Brain microvascular endothelial cell (primary cell): ENCODE measurements around the gene DLGAP4.

Source experiments
- DNase-seq: peaks from one replicate; pipeline ENCODE4 v3.0.0-alpha.2; 2020
- H3K27ac ChIP-seq: fragments of 250-450 bp; sonication (Bioruptor Pico); 2 replicates; pipeline ENCODE4 v1.5.1; 2020; ENCODE audit warnings: mild to moderate bottlenecking, moderate library complexity
- H3K27me3 ChIP-seq: fragments of 250-450 bp; sonication (Bioruptor Pico); replicated peaks from 2 replicates; pipeline ENCODE4 v1.5.1; 2020; ENCODE audit warnings: mild to moderate bottlenecking
- H3K36me3 ChIP-seq: fragments of 250-450 bp; sonication (Bioruptor Pico); replicated peaks from 2 replicates; pipeline ENCODE4 v1.5.1; 2020; ENCODE audit warnings: mild to moderate bottlenecking
- H3K4me3 ChIP-seq: 2 replicates; pipeline ENCODE4 v1.5.1; 2011; ENCODE audit warnings: low read depth, mild to moderate bottlenecking, control low read depth, low read length, moderate library complexity
- in situ Hi-C: cut with HindIII; loops from 2 replicates; pipeline ENCODE4 v1.10.0; 2017; ENCODE audit warnings: low sequenced_read_pairs, low pct_ligation_motif_present
- TF ChIP-seq, protein P1 (sequence below): IDR thresholded peaks from 2 replicates; pipeline ENCODE4 v1.5.1; 2011; ENCODE audit warnings: low read depth, mild to moderate bottlenecking, moderate library complexity, low read length, control low read depth, inconsistent platforms; ENCODE audit errors: missing control alignments

Gene DLGAP4

GRCh38 chr20:36446557-36446956 is 140.4 kb downstream of the DLGAP4 start:
- H3K4me3 ChIP-seq: no peak overlapping the region
- TF ChIP-seq, protein P1, sequence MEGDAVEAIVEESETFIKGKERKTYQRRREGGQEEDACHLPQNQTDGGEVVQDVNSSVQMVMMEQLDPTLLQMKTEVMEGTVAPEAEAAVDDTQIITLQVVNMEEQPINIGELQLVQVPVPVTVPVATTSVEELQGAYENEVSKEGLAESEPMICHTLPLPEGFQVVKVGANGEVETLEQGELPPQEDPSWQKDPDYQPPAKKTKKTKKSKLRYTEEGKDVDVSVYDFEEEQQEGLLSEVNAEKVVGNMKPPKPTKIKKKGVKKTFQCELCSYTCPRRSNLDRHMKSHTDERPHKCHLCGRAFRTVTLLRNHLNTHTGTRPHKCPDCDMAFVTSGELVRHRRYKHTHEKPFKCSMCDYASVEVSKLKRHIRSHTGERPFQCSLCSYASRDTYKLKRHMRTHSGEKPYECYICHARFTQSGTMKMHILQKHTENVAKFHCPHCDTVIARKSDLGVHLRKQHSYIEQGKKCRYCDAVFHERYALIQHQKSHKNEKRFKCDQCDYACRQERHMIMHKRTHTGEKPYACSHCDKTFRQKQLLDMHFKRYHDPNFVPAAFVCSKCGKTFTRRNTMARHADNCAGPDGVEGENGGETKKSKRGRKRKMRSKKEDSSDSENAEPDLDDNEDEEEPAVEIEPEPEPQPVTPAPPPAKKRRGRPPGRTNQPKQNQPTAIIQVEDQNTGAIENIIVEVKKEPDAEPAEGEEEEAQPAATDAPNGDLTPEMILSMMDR: no peak
- no peak overlapping the region for H3K27ac ChIP-seq
- DNase-seq: no peak
- H3K36me3 ChIP-seq: no peaks in the 10 kb centered on the region
- H3K27me3 ChIP-seq: no peaks in the 10 kb centered on the region
- in situ Hi-C loops: no loop called here

GRCh38 chr20:36447101-36447500 is 141.0 kb downstream of the DLGAP4 start:
- H3K27me3 ChIP-seq: no peaks in the 10 kb centered on the region
- no peak overlapping the region for H3K4me3 ChIP-seq
- no peak for DNase-seq
- H3K27ac ChIP-seq: no peak overlapping the region
- TF ChIP-seq, protein P1: no peak
- H3K36me3 ChIP-seq: no peaks in the 10 kb centered on the region
- in situ Hi-C loops: no loop called here

- no peaks in the 10 kb centered on the region for H3K36me3 ChIP-seq
- no peak overlapping the region for H3K4me3 ChIP-seq
- DNase-seq: no peak
- TF ChIP-seq, protein P1: no peak
- H3K27me3 ChIP-seq: no peaks in the 10 kb centered on the region
- no peak overlapping the region for H3K27ac ChIP-seq
- in situ Hi-C loops: no loop called here
Measured at GRCh38 chr20:36449663-36450062, 143.5 kb downstream of the DLGAP4 start.

DNA sequence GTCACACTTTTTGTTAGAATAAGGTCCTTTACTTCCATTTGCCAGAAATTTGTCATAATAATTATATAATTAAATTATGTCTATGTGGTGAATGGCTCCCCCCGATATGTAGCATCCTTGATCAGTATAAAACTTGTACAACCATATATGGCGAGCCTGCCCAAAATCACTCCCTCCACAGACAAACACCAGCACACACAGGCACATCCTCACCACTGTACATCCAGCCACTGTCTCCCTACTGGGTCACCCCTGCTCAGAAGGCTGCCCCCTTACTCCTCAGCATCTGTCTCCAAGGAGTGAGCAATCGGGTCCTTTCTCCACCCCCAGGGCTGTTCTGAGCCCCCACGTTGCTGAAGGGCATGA is 148.2 kb downstream of the DLGAP4 start:
- no peak overlapping the region for H3K4me3 ChIP-seq
- in situ Hi-C loops: no loop called here
- DNase-seq: no peak
- TF ChIP-seq, protein P1: no peak
- H3K27me3 ChIP-seq: no peaks in the 10 kb centered on the region
- no peaks in the 10 kb centered on the region for H3K36me3 ChIP-seq
- no peak overlapping the region for H3K27ac ChIP-seq

DNA sequence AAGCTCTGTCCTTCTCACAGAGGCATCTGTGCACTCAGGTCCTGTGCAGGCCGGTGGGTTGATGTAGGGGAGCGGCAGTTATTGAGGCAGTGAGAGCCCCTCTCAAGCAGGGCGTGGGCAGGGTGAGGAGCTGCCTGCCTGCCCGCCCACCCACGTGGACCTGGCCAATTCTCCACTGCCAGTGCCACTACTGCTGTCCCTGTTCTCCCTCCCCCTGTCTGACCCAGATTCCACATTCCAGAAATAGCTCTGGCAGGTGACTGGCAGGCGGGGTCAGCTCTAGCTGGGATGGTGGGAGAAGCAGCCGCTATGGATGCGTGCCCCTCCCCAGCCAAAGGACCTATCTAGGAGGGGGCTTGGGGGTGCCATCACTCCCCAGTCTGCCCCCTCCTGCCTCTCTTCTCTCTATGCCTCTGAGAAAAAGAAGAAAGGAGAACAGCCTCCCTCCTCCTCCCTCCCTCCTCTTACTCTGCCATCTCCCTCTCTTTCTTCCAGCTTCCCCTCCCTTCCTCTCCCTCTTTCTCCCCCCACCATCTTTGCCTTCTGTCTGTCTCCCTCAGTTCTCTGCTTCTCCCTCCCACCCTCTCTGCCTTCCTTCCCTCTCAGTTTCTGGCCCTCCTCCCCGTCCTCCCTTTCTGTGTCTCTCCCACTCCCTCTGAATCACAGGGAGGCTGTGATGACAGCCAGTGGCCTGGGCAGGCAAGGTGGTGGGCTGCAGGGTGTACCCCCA is 148.7 kb downstream of the DLGAP4 start:
- DNase-seq: no peak
- in situ Hi-C loops: no loop called here
- TF ChIP-seq, protein P1: no peak
- no peaks in the 10 kb centered on the region for H3K27me3 ChIP-seq
- H3K36me3 ChIP-seq: no peaks in the 10 kb centered on the region
- no peak overlapping the region for H3K4me3 ChIP-seq
- H3K27ac ChIP-seq: no peak overlapping the region

GRCh38 chr20:36455972-36456625 is 150.0 kb downstream of the DLGAP4 start:
- TF ChIP-seq, protein P1: no peak
- Histone ChIP-seq H3K27me3 (no peaks in the 10 kb centered on the region), H3K27ac (no peak overlapping the region), H3K4me3 (no peak overlapping the region), H3K36me3 (no peaks in the 10 kb centered on the region)
- DNase-seq: no peak
- in situ Hi-C loops: no loop called here
